DMS53 treated with DMSO at 0.1 percent for 48 hours (cell line): ENCODE results near the gene ITGA11.

ENCODE experiments used
- DNase-seq: peaks from one replicate; lab custom pipeline; 2025; ENCODE audit not compliant: unreplicated experiment; lab: John Stamatoyannopoulos, UW

Gene ITGA11

GRCh38 chr15:68396068-68396467 is 35.9 kb downstream of the ITGA11 start:
- no peak for DNase-seq

- no peak for DNase-seq
Observed at GRCh38 chr15:68391121-68391520, 40.8 kb downstream of the ITGA11 start.

GRCh38 chr15:68389936-68390817 is 41.8 kb downstream of the ITGA11 start:
- no peak for DNase-seq

GRCh38 chr15:68389041-68389930 is 42.7 kb downstream of the ITGA11 start:
- DNase-seq, result no peak

GRCh38 chr15:68387381-68388143 is 44.4 kb downstream of the ITGA11 start:
- DNase-seq, result no peak

GRCh38 chr15:68386587-68387288 is 45.2 kb downstream of the ITGA11 start:
- no peak for DNase-seq

- DNase-seq, result no peak
Observed at GRCh38 chr15:68385671-68386586, 46.0 kb downstream of the ITGA11 start.

- no peak for DNase-seq
Observed at GRCh38 chr15:68385240-68385561, 46.8 kb downstream of the ITGA11 start.

- DNase-seq, result no peak
Observed at GRCh38 chr15:68384451-68385239, 47.3 kb downstream of the ITGA11 start.

- DNase-seq, result peak; percentile 18
Observed at GRCh38 chr15:68383161-68384074, 48.5 kb downstream of the ITGA11 start.

- DNase-seq, result no peak
Observed at GRCh38 chr15:68382286-68383007, 49.5 kb downstream of the ITGA11 start.

- no peak for DNase-seq
Observed at GRCh38 chr15:68380456-68380855, 51.5 kb downstream of the ITGA11 start.

GRCh38 chr15:68379759-68380290 is 52.1 kb downstream of the ITGA11 start:
- no peak for DNase-seq

- no peak for DNase-seq
Observed at GRCh38 chr15:68379058-68379758, 52.8 kb downstream of the ITGA11 start.

- no peak for DNase-seq
Observed at GRCh38 chr15:68378595-68378994, 53.4 kb downstream of the ITGA11 start.

GRCh38 chr15:68377766-68378165 is 54.2 kb downstream of the ITGA11 start:
- DNase-seq, result no peak
